HepG2 (cell line): ENCODE results near the gene NUP153. TPM values are rescaled to one million over a fixed set of nuclear protein-coding genes. Genes with fewer than 3 reads are reported as not detected.

ENCODE experiments used
- ATAC-seq: fragments of 200-7000 bp; cut with Tn5 transposase; 3 replicates; pipeline ENCODE4 v1.9.1; 2020; ENCODE audit warnings: mild to moderate bottlenecking, moderate library complexity
- BruUV-seq: library from RNA; stranded (reverse); fragments of 400-500 nt; replicated peaks from 2 replicates; lab custom pipeline; 2021; lab: Mats Ljungman, UMichigan
- CTCF ChIA-PET: fragments of 300-600 bp; formaldehyde crosslinking; extraction: SDS; loops from one replicate; lab custom pipeline; 2021; ENCODE audit warnings: low total read pairs, inconsistent platforms, low intra/inter-chr PET ratio; lab: Yijun Ruan, JAX
- POLR2A ChIA-PET: fragments of 350-600 bp; sonication (Branson Sonifier 250); formaldehyde crosslinking; loops from one replicate; lab custom pipeline; 2020; ENCODE audit warnings: antibody characterized with exemption, inconsistent platforms; lab: Yijun Ruan, JAX
- DNase-seq: peaks from one replicate; pipeline ENCODE4 v3.0.0-alpha.2; 2015; ENCODE audit warnings: low spot score
- FAIRE-seq: peaks from 3 replicates; lab custom pipeline; 2011; peaks lifted over from hg19 to GRCh38; lab: Jason Lieb, UNC
- H2AFZ ChIP-seq: one replicate; pipeline ENCODE4 v1.6.1; 2011; ENCODE audit warnings: low read length, inconsistent platforms
- H3K27ac ChIP-seq: fragments of 300-600 bp; 3 replicates; pipeline ENCODE4 v1.8.0; 2011; ENCODE audit warnings: mixed run types, mild to moderate bottlenecking, mixed read lengths, low read length, inconsistent platforms; ENCODE audit not compliant: insufficient read depth; ENCODE audit errors: extremely low read length
- H3K27me3 ChIP-seq, 2 experiments: fragments of 200-600 bp in 1 of 2; 2 replicates in 1 of 2; 3 replicates in 1 of 2; pipeline versions ENCODE4 v1.6.0 to v1.8.0; 2011; ENCODE audit warnings: low read length in 2 of 2, mild to moderate bottlenecking in 2 of 2, moderate library complexity in 2 of 2, inconsistent platforms in 1 of 2; ENCODE audit not compliant: insufficient read depth in 2 of 2, control insufficient read depth in 1 of 2
- H3K36me3 ChIP-seq, 2 experiments: fragments of 200-600 bp in 1 of 2; replicated peaks in 1 of 2; 2 replicates in 1 of 2; 3 replicates in 1 of 2; pipeline versions ENCODE4 v1.5.1 to v1.8.0; 2011; ENCODE audit warnings: low read length in 2 of 2, inconsistent platforms in 1 of 2; ENCODE audit not compliant: insufficient read depth in 2 of 2, control insufficient read depth in 1 of 2
- H3K4me1 ChIP-seq: 2 replicates; pipeline ENCODE4 v1.5.1; 2012; ENCODE audit warnings: low read length, inconsistent platforms; ENCODE audit not compliant: insufficient read depth
- H3K4me2 ChIP-seq: 2 replicates; pipeline ENCODE4 v1.6.0; 2011; ENCODE audit warnings: low read depth, low read length, inconsistent platforms
- H3K4me3 ChIP-seq, 3 experiments: fragments of 200-600 bp in 1 of 3; sonication (generic), shearing (Covaris generic) in 1 of 3; replicated peaks in 1 of 3; 2 replicates each; pipeline ENCODE4 v1.5.1; 2011 to 2016; ENCODE audit warnings: low read length in 3 of 3, inconsistent platforms in 2 of 3, low read depth in 2 of 3, mild to moderate bottlenecking in 2 of 3, control low read depth in 1 of 3, mixed read lengths in 1 of 3; ENCODE audit not compliant: insufficient read depth in 1 of 3
- H3K79me2 ChIP-seq: one replicate; pipeline ENCODE4 v1.6.1; 2011; ENCODE audit warnings: low read length, inconsistent platforms; ENCODE audit not compliant: insufficient read depth
- H3K9ac ChIP-seq: 2 replicates; pipeline ENCODE4 v1.6.0; 2011; ENCODE audit warnings: mild to moderate bottlenecking, low read depth, low read length, inconsistent platforms; ENCODE audit not compliant: insufficient read depth
- H3K9me3 ChIP-seq: 2 replicates; pipeline ENCODE4 v1.5.1; 2012; ENCODE audit warnings: mild to moderate bottlenecking, low read length
- H4K20me1 ChIP-seq: 2 replicates; pipeline ENCODE4 v1.6.0; 2011; ENCODE audit warnings: inconsistent platforms, mild to moderate bottlenecking, low read length, moderate library complexity; ENCODE audit not compliant: insufficient read depth
- DRAP1 ChIP-seq: IDR thresholded peaks from 2 replicates; pipeline ENCODE4 v1.6.1; 2016; ENCODE audit warnings: missing genetic modification reagents, missing compliant biosample characterization
- GTF2F1 ChIP-seq: fragments of 150-350 bp; IDR thresholded peaks from 2 replicates; pipeline ENCODE4 v1.6.1; 2014; ENCODE audit warnings: low read length
- GZF1 ChIP-seq: sonication (generic); formaldehyde crosslinking; IDR thresholded peaks from 2 replicates; pipeline ENCODE4 v1.5.1; 2020; ENCODE audit warnings: mild to moderate bottlenecking, missing genetic modification reagents
- HIVEP1 ChIP-seq: sonication (generic); formaldehyde crosslinking; IDR thresholded peaks from 2 replicates; pipeline ENCODE4 v1.4.0; 2020; ENCODE audit warnings: mild to moderate bottlenecking, missing genetic modification reagents
- HMGXB3 ChIP-seq: sonication (generic); formaldehyde crosslinking; IDR thresholded peaks from 2 replicates; pipeline ENCODE4 v1.4.0; 2020; ENCODE audit warnings: missing genetic modification reagents, borderline replicate concordance
- MAFF ChIP-seq: IDR thresholded peaks from 2 replicates; pipeline ENCODE4 v1.6.1; 2011; ENCODE audit warnings: low read depth, low read length, improper control_type of control experiment
- MED8 ChIP-seq: sonication (generic); formaldehyde crosslinking; IDR thresholded peaks from 2 replicates; pipeline ENCODE4 v1.8.1; 2023; ENCODE audit warnings: mild to moderate bottlenecking, missing genetic modification reagents; ENCODE audit not compliant: insufficient replicate concordance
- PLRG1 ChIP-seq: fragments of 450-650 bp; conservative IDR thresholded peaks from 2 replicates; pipeline ENCODE4 v1.6.1; 2016
- RNF2 ChIP-seq: fragments of 450-650 bp; conservative IDR thresholded peaks from 2 replicates; pipeline ENCODE4 v1.6.1; 2016; ENCODE audit warnings: low read depth
- TEAD2 ChIP-seq: sonication (generic); formaldehyde crosslinking; IDR thresholded peaks from 2 replicates; pipeline ENCODE4 v1.9.0; 2021; ENCODE audit warnings: missing genetic modification reagents
- ZBTB34 ChIP-seq: sonication (generic); formaldehyde crosslinking; IDR thresholded peaks from 2 replicates; pipeline ENCODE4 v1.8.0; 2022; ENCODE audit warnings: mild to moderate bottlenecking, missing genetic modification reagents
- ZBTB38 ChIP-seq: sonication (generic); formaldehyde crosslinking; IDR thresholded peaks from 2 replicates; pipeline ENCODE4 v1.5.1; 2020; ENCODE audit warnings: mild to moderate bottlenecking, missing genetic modification reagents
- WGBS: methylation state at CpG from one replicate; pipeline ENCODE4 v1.1.6; 2017; ENCODE audit warnings: low lambda C conversion rate; 5-methylcytosine and 5-hydroxymethylcytosine counted together
- in situ Hi-C: cut with HindIII; loops from 2 replicates; pipeline ENCODE4 v1.10.0; 2017; ENCODE audit warnings: low pct_unique_long_range_greater_than_20kb; ENCODE audit not compliant: extremely low pct_ligation_motif_present
- intact Hi-C: fragments of 100-400 bp; cut with micrococcal nuclease; formaldehyde crosslinking; loops from one replicate; pipeline ENCODE4 v1.10.0; 2022; ENCODE audit not compliant: unreplicated experiment
- polyA plus RNA-seq, 8 experiments: library from polyadenylated mRNA; depleted of rRNA in 3 of 8; stranded (reverse) in 7 of 8; unstranded in 1 of 8; fragments of >200 nt; fragmentation: Illumina TruSeq in 4 of 8; extraction: Trizol in 4 of 8; gene quantifications; 2 replicates each; pipeline versions ENCODE4 v1.2.1 to v1.2.3, GENCODE V29; 2011 to 2016; ENCODE audit warnings: low read depth in 4 of 8, missing spikeins in 1 of 8, mixed read lengths in 1 of 8; ENCODE audit not compliant: insufficient read depth in 1 of 8
- total RNA-seq, 5 experiments: library from RNA; depleted of rRNA; stranded (reverse); fragments of >200 nt; fragmentation: Illumina TruSeq; extraction: Trizol; gene quantifications; 2 replicates each; pipeline ENCODE4 v1.2.3, GENCODE V29; 2016; ENCODE audit warnings: low read depth in 1 of 5

NUP153 gene
- total and polyA plus RNA-seq, 2 of the 13 experiments (the other 11 are each of a cell fraction or from before 2014, with no cell fraction given) = 29.8 to 55.2 TPM

- peak; percentile 78 for TF ChIP-seq HMGXB3
Observed at GRCh38 chr6:17744757-17745308, 38.1 kb upstream of the NUP153 start (continued).

- TSS peak; percentile 99 for BruUV-seq
- in situ Hi-C loops = no loop called here
- TF ChIP-seq RNF2 (no peak), ZBTB34 (no peak), GTF2F1 (no peak), MAFF (no peak), DRAP1 (CRISPR knock-in tag) (0 out of 2 replicates have a peak, but pooled peaks have one; percentile 23), MED8 (CRISPR knock-in tag) (no peak), TEAD2 (CRISPR knock-in tag) (no peak), GZF1 (no peak), PLRG1 (no peak), HIVEP1 (no peak), ZBTB38 (CRISPR knock-in tag) (no peak)
Observed at GRCh38 chr6:17744019-17744756, 37.5 kb upstream of the NUP153 start.

More at GRCh38 chr6:17744019-17744756, 37.5 kb upstream of the NUP153 start:
- Histone ChIP-seq H3K27ac (peak overlapping the region; percentile 61), H3K27me3 (no peaks in the 10 kb centered on the region; a peak in 1 of 5 replicates), H3K4me3 (peak overlapping the region; percentile 51 to 63 (median 58); a peak in 5 of 6 replicates), H2AFZ (peak overlapping the region; percentile 98), H3K9me3 (no peaks in the 10 kb centered on the region), H3K36me3 (no peaks in the 10 kb centered on the region), H4K20me1 (no peaks in the 10 kb centered on the region), H3K4me2 (peak overlapping the region; percentile 93), H3K4me1 (peaks cover 35% of the 10 kb centered on the region), H3K9ac (peak overlapping the region; percentile 68), H3K79me2 (no peaks in the 10 kb centered on the region)
- ChIA-PET CTCF (no interaction called here), POLR2A (interaction anchor here (0.6 to 1.9 kb wide), 7 partner anchors 13 to 46 kb away, joined by 3 to 13 read pairs (median 4); partner anchors contain the start of gene NUP153)
- FAIRE-seq = peak; percentile 34
- peak; percentile 79 for ATAC-seq
- intact Hi-C loops = no loop called here
- peak; percentile 30 for DNase-seq
- WGBS = 7% methylated on average over 11 of the region's 11 CpGs
